Left colon (tissue), 2 donors: ENCODE measurements around the gene C10orf90. TPM values are rescaled to one million over a fixed set of nuclear protein-coding genes. Genes with fewer than 3 reads are reported as not detected.

Experiments
- ATAC-seq: fragments of 200-7000 bp; cut with Tn5 transposase; one replicate; pipeline ENCODE4 v1.9.1; 2020; ENCODE audit warnings: mild to moderate bottlenecking, moderate library complexity
- DNase-seq, 2 donors: peaks; one replicate each; pipeline ENCODE4 v3.0.0-alpha.2; 2020
- intact Hi-C, 2 donors: fragments of 100-400 bp; cut with DNase I in 1 of 2; cut with micrococcal nuclease in 1 of 2; formaldehyde crosslinking; loops; one replicate each; pipeline versions ENCODE4 v1.11.2 to v1.14.0; 2022; cut with DNase I, micrococcal nuclease
- total RNA-seq, 2 donors: library from RNA; stranded (reverse); fragmentation: NEBNext Ultra II Directional; extraction: Animal tissue kit (Norgen Biotek cat#: 25700); gene quantifications; one replicate each; pipeline ENCODE4 v1.2.1, GENCODE V29; 2021
- donor health status: DM: no; HTN: no; CAD: no.
- donor health status: DM: yes; HTN: yes; CAD: no.

The C10orf90 gene
- total RNA-seq, 2 donors from 2014 or later: 0.18 TPM; not detected in 1

DNA sequence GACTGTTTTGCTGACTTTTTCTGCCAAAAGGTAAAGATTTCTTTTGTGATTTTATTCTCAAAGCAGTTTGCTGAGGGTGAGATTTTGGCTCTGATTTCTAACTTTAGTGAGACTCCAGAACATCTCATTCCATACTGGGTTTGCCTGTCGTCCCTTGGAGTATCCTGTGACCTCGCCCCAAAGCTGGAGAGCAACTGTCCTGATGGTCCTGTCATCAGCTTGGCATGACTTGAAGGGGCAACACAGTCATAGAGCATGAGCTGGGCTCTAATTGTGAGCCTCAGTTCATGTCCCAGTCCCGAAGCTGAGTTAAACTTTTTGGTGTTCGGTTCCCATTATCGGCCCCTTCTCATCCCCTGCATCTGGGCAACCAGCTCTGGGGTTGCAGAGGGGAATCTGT is 23.4 kb downstream of the C10orf90 start:
- DNase-seq (no peak), ATAC-seq (no peak)
- intact Hi-C loops: no loop called here

DNA sequence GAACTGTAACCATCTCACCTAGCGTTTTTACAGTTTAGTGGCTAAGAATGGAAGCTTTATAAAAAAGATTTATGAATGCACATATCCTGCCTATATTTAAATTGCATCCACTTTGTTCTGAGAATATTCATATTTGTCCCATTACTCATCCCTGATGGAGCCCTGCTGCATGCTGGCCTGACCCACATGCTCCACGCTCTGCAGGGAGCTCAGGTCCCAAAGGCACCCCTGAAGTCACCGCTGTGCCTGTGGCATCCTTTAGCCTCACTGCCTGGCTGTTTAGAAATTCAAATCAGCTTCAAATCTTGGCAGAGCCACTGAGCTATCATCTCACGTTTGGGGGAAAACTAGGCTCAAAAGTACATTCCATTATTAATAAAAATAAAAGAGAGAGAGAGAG is 24.4 kb downstream of the C10orf90 start:
- intact Hi-C loops: no loop called here
- no peak for ATAC-seq
- no peak for DNase-seq

GRCh38 chr10:126640401-126640800 is 30.1 kb downstream of the C10orf90 start:
- ATAC-seq (no peak), DNase-seq (no peak)
- intact Hi-C loops: no loop called here

- no peak for DNase-seq
- intact Hi-C loops: no loop called here
- no peak for ATAC-seq
Measured at GRCh38 chr10:126639084-126639483, 31.4 kb downstream of the C10orf90 start.

- ATAC-seq: no peak
- no peak for DNase-seq
- intact Hi-C loops: no loop called here
Measured at GRCh38 chr10:126638542-126638941, 32.0 kb downstream of the C10orf90 start.

- no peak for ATAC-seq
- DNase-seq: no peak
- intact Hi-C loops: no loop called here
Measured at GRCh38 chr10:126637501-126637900, 33.0 kb downstream of the C10orf90 start.

GRCh38 chr10:126634911-126635310 is 35.6 kb downstream of the C10orf90 start:
- DNase-seq (no peak), ATAC-seq (no peak)
- intact Hi-C loops: no loop called here

DNA sequence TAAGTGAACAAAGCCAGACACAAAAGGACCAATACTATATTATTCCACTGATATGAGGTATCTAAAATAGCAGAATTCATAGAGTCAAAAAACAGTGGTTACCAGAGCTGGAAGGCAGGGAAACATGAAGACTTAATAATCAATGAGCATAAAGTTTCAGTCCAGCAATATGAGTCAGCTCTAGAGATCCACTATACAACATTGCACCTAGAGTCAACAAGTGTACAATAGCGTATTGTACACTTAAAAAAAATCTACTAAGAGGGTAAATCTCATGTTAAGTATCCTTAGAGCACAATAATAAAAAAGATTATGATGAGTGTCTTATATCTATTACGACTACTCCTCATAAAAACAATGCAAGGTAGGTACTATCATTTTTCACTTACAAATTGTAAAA is 36.1 kb downstream of the C10orf90 start:
- no peak for DNase-seq
- intact Hi-C loops: no loop called here

DNA sequence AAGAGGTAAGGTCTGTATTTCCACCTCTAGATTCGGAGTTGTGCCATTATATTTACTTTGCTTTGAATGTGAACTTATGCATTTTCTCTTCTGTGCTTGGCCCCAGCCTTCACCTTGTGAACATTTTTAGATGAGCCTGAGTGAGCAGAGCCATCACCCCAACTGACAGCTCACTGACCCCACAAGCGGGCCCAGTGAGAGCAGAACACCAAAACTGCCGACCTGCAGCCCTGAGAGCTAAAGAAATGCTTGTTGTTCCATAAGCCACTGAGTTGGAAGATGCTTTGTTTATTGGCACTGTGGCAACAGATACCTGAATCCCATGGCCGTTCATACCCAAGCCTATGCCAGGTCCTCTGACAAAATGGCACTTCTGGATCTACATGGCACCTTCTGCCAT is 37.8 kb downstream of the C10orf90 start:
- intact Hi-C loops: no loop called here
- ATAC-seq (no peak), DNase-seq (no peak)

More for the DNA sequence above, 36.1 kb downstream of the C10orf90 start:
- ATAC-seq: no peak

GRCh38 chr10:126629925-126630624 is 40.4 kb downstream of the C10orf90 start:
- no peak for ATAC-seq
- intact Hi-C loops: no loop called here
- no peak for DNase-seq

DNA sequence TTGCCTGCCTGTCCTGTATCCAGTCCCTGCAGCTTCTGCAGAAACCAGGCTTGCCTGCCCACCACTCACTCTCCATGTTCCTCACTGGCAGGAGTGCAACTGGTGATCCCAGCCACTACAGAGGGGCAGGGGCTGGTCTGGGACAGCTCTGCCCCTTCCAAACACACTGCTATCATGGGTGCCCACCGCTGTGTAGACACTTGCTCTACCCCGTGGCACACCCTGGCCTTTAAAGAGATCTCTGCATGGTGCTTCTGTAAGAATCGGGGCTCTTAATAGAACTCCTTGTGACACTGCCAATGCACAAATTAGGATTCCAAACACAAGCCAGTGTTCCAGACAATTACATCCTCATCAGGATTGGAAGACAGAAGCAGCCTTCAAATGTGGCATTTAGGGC is 41.7 kb downstream of the C10orf90 start:
- ATAC-seq: no peak
- DNase-seq: no peak
- intact Hi-C loops: no loop called here

GRCh38 chr10:126621846-126622245 is 48.6 kb downstream of the C10orf90 start:
- ATAC-seq (no peak), DNase-seq (no peak)
- intact Hi-C loops: no loop called here

- no peak for ATAC-seq
- DNase-seq: no peak
- intact Hi-C loops: no loop called here
Measured at GRCh38 chr10:126618466-126618865, 52.0 kb downstream of the C10orf90 start.

DNA sequence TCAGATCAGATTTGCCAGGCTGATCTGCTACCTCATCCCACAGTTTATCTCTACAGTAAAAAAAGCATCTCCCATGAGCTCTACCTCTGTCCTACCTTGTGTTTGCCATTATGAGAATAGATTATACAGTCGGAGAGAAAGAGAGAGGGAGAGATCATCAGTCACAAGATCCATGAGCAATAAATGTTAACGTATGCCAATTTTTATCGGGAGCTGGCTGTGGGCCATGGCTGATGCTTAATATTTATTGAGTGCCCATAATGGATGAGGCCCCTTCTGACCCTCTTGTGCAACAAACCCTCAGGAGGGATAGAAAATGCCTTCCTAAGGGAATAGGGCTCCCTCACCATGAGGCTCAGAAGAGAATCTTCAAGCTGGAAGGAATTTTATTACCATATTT is 52.8 kb downstream of the C10orf90 start:
- DNase-seq (no peak), ATAC-seq (no peak)
- intact Hi-C loops: no loop called here

- DNase-seq (no peak), ATAC-seq (no peak)
- intact Hi-C loops: no loop called here
Measured at GRCh38 chr10:126617208-126617607, 53.3 kb downstream of the C10orf90 start.

DNA sequence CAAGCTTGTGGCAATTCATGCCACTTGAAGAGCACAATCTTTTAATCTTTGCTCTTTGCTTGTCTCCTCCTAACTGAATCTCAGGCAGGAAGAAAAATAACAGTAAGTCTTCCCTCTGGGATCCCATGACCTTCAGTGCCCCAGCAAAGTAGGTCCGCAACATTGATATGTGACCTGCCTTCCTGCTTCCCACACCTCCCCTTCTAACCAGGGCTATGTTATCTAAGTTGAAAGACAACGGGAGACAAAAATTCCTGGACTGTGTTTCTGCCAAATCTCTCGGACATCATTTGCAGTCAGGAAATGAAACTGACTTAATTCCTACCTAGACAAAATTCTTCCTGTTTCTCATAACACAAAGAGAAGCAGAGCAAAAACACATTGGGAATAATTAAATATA is 53.8 kb downstream of the C10orf90 start:
- intact Hi-C loops: no loop called here
- ATAC-seq: no peak
- DNase-seq: no peak

GRCh38 chr10:126611303-126611702 is 59.2 kb downstream of the C10orf90 start:
- ATAC-seq (no peak), DNase-seq (no peak)
- intact Hi-C loops: no loop called here

GRCh38 chr10:126609566-126609965 is 60.9 kb downstream of the C10orf90 start:
- intact Hi-C loops: no loop called here
- no peak for ATAC-seq
- no peak for DNase-seq

DNA sequence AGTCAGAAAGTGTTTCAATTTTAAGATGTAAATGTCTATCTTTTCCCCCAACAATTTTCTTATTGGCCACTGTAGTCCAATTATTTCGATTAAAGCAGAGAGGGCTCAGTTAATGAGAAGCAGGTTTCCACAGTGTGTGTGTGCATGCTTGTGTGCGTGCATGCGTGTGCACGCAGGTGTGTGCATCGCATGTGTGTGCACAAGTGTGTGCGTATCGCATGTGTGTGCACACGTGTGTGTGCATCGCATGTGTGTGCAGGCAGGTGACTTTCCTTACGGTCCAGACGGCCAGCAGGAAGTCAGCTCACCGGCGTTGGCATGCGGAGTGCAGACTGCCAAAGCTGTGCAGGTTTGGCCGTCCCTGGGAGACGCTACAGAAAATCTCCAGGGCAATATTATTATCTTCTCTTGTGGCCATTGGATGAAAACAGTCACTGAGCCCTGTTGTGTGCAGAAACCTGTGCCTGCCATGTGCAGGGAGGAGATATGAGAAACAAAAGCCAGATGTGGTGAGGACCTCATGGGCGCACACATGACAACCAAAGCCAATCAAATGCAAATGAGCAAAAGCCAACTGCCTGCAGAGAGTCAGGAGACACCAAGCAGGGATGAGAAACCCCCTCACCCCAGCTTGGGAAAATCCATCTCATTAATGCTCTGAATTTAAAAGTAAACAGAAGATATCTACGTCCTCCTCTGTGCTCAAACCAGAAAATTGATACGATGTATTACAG is 70.4 kb downstream of the C10orf90 start:
- intact Hi-C loops: no loop called here
- DNase-seq: no peak
- no peak for ATAC-seq

DNA sequence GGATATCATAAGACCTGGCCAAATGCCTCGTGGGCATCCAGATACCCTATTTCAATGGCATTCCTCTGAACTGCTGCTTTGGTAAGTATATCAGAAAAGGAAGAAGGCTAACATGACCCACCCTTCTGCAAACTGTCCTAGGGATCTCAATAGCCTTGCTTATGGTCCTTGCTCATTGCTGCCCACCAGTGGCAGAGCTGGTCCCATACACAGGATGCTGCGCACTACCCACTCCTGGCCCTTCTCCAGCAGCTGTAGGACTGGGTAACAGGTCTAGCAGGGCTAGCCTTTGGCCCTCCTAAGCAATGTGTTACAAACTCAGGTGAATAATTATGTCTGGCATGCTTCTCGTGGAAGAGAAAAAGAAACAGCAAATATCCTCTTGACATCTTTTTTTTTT is 72.5 kb downstream of the C10orf90 start:
- intact Hi-C loops: no loop called here
- DNase-seq (peak; percentile 30 to 50), ATAC-seq (peak; percentile 66)

DNA sequence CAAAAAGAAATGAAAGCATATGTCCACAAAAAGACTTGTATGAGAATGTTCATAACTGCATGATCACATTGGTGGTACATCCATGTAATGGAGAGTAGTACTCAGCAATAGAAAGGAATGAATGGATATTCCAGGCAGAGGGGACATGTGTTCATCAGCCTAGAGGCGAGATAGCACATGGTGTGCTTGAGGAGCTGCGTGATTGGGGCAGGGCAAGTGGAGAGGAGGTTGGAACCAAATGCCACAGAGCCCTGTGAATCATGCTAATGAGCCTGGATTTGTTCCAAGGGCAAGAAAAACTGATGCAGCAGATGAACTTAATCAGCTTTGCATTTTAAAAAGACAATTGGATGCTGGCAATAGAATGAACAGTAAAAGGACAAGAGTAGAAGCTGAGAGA is 73.3 kb downstream of the C10orf90 start:
- intact Hi-C loops: no loop called here
- ATAC-seq: no peak
- no peak for DNase-seq
